GM19351 (cell line): ENCODE measurements around the gene CDA.
"Not testable (repeated sequence)": the region's sequence is repeated elsewhere in the genome, so short reads cannot be mapped to it uniquely, and the experiment has no call there.

Source experiments
- ATAC-seq: cut with Tn5 transposase; IDR thresholded peaks from one replicate; pipeline ENCODE4 v1.9.1; 2021; ENCODE audit warnings: mild to moderate bottlenecking, moderate library complexity; ENCODE audit not compliant: unreplicated experiment

Gene CDA

GRCh38 chr1:20586953-20587660 is 1.8 kb upstream of the CDA start:
- no peak for ATAC-seq

DNA sequence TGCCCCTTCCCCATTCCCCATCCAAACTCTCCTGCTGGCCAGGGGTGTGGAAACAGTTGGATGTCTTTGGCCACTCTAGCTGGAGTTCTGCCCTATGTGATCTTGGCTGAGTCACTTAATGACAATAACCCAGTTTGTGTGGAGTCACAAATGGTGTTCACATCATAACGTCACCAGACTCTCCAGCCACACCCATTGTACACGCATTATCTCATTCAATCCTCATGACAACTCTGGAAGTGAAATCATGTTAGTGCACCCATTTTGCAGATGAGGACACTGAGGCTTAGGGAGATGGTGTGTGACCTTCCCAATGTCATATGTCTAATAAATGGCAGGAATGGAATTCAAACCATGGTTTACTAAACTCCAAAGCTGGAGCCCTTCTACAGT is 1.2 kb upstream of the CDA start:
- no peak for ATAC-seq

GRCh38 chr1:20589331-20590278 is 708 bp downstream of the CDA start:
- no peak for ATAC-seq

DNA sequence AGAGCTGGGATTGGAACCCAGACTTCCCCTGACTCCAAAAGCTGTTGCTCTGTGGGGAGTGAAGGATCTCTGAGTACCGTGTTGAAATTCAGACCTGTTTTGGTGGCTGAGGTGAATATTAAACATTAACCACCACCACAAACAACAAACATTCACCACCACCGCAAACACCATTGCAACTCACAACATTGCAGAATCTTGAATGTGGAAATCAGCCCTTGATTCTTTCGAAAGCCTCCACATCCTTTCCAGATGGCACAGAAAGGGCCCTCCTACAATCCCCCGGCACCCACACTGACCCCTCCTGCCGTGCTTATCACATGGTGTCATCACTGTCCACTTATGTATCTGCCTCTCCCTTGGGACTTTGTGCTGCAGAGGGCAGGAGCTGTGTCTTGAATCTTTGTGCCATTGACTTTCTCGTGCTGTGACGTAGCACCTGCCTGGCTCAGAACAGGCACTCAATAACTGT is 1.4 kb downstream of the CDA start:
- ATAC-seq = no peak

DNA sequence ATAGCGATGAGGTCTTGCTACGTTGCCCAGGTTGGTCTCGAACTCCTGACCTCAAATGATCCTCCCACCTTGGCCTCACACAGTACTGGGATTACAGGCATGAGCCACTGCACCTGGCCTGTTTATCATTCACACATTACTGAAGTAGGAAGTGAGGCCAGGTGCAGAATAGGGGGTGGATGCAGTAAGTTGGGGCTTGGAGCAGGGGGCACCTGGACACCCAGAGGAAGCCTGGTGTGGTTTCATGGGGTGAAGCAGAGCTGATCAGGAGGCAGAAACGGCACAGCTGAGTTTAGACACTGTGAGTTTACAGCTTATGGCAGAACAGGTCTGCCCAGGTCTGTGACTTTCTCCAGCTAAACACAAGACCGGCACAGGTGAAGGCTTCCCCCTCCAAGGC is 4.9 kb downstream of the CDA start:
- ATAC-seq = no peak

DNA sequence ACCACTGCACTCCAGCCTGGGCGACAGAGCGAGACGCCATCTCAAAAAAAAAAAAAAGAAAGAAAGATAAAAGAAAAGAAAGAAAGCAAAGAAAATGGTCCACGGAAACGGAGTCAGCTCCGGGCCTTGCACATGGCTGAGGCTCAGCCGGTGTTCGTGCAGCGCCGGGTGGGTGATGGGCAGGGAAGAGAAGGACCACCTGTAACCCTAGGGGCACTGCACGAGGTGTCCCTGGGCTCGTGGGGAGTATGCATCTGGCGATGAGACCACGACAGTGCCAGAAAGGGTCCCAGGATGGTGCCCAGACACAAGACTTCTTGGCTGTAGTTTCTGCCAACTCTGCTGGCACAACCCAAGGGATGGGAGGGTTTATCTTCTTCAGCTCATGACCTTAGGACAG is 5.8 kb downstream of the CDA start:
- no peak for ATAC-seq

- no peak for ATAC-seq
These were observed 7.2 kb downstream of the CDA start for GRCh38 chr1:20596106-20596505.

DNA sequence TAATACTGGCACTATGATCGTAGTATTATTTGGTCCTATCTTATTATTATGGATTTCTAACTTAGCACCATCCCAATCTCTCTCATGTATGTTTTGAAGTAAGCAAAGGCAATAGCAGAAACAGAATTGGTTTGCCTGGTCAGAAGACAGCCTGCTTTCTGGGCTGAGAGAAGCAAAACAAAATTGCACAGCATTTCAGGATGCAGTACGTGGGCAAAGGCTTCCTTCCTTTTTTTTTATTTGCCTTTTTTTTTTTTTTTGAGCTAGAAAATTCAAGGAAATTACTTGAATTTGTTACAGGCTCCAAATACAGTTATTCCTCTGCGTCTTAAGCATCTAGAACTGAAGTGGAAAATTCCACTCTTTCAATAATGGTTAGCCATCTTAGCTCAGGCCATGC is 8.8 kb downstream of the CDA start:
- no peak for ATAC-seq

DNA sequence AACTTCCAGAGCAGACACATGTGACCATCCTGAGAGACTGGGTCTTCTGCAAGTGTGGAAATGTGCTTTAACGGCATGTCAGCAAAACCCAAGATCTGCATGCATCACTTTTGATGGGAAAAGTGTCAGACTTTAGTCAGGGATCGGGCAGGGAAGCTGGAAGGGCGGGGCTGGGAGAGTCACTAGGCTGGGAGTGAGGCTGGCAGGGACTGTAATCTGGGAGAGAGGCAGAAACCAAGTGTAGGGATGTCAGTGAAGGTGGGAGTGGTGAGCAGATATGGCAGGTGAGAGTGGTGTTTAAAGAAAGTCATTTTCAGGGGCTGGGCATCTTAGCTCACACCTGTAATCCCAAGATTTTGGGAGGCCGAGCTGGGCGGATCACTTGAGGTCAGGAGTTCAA is 11.3 kb downstream of the CDA start:
- no peak for ATAC-seq

DNA sequence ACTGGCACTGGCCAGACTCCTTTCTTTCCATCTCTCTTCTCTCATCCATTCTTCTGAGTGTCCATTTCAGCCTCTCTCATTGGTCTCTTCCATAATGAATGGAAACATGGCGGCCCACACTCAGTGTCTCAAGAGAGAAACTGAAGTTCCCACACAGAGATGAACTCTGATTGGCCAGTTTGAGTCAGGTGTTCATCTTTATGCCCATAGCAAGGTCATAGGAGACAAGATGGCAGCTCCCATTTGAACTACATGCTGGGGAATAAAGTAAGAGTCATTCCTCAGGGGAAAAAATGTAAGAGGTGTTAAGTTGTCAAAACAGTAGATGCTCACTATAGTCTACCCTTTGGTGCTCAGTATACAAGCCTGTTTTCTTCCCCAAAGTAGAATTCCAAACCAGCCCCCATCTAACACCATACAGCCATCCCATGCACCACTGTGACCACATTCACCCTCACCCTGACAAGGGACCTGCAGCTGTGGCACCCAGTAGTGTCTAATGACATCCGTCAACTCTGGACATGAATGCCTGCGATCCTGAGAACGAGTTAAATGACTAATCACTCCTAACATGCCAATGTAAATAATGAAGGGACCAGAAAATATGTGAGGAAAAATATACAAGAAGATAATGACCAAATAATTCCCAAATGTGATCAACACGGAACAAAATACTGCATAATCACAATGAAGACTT is 12.4 kb downstream of the CDA start:
- no peak for ATAC-seq

DNA sequence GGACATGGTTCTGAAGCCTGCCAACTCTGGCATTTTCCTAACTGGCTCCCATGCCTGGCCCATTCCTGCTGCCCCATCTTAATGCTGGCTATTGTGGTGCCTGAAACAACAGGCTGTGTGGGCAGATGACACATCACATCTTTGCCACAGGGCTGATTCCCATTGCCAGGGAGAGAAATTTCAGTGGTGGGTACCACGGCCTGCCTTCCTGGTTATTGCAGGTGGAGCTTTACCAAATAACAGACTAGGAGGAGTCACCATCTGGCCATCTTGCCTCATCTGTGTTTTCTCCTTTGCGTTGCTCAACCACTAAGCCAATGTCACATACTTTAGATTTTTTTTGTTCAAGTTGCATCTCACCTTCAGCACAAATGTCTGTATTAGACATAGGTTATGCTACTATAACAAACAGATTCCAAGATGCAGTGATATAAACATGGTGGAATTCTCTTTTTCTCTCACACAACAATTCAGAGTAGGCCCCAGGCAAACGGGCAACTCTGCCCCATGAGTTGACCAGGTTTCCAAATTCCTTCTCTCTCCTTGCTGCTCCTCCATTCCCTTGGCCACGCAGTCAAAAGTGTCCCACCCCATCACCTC is 14.1 kb downstream of the CDA start:
- ATAC-seq = no peak

DNA sequence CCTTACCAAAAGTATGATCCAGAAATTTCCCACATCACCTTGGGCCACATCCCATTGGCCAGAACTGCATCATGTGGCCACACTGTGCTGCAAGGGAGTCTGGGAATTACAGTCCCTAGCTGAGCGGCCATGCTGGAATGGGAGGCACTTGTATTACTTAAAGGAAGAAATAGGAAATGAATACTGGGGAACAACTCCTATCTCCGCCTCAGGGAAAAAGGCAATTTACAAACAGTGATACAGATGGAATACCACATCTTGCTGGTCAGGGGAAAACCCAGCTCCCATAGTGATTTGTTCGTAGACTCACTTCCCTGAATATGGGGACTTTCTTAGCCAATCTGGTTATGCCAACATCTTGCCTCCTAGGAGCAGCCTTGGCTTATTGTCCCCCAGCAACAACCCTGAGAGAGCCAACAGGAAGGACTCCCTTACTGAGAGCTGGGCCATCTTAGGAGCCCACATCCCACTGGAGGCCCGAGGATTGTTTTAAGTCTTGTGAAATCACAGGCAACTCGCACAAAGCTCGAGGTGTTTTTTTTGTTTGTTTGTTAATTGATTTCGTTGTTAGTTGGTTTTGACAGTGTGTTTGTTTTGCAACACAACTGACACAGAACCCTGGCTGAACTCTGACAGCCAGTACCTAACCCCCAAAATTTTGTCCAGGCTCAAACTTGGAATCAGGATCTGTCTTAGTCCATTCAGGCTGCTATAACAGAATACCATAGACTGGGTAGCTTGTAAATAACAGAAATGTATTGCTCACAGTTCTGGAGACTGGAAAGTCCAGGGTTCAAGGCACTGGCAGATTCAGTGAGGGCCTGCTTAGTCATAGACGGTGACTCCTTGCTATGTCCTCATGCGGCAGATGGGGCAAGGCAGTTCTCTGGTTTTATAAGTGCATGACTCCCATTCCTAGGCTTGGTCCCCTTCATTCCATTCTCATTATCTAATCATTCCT is 14.9 kb downstream of the CDA start:
- ATAC-seq = no peak

DNA sequence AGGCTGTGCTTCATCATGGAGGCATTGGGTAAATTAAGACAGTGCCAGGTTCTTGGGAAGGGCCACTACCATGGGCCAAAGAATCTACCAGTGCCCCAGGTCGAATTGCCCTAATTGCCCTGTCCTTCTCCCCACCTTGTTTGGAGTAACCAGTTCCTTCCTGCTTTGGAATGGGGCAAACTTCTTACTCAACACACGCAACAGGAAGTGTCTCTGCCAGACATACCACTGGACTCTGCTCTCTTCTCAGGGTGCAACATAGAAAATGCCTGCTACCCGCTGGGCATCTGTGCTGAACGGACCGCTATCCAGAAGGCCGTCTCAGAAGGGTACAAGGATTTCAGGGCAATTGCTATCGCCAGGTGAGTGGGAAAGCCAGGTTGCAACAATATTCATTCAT is 15.8 kb downstream of the CDA start:
- ATAC-seq = no peak

DNA sequence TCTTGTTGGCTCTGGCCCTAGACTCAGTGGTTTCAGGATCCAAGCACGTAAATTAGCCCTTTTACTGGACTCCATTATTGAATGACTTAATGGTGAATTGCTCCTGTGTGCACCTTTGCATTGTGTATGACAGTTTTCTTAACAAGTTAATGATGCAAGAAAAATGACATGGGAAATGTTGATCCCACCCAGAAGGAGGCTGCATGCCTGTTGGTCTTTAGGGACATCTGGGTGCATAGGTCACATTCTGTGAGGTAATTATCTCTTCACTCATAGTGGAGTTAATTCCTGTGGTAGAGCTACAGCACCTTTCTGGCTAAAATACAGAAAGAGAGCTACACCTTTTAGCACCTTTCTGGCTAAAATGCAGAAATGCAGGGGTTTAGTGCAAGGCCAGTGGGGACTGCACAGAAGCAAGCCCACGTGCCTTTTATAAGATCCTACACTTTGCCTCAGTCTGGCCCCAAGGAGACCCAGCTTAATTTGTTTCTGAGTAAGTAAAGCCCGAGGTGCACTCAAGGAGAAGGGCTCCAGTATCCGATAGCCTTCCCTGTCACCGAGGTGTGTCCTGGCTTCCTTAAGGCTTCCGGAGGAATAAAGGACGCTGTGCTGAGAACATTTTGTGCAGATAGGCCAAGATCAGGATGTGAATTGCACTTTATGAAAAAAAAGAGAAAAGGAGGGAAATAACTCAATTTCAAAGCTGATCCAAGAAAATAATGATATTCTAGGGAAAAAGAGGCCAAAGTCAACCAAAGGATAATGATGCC is 18.1 kb downstream of the CDA start:
- not testable (repeated sequence) for ATAC-seq

DNA sequence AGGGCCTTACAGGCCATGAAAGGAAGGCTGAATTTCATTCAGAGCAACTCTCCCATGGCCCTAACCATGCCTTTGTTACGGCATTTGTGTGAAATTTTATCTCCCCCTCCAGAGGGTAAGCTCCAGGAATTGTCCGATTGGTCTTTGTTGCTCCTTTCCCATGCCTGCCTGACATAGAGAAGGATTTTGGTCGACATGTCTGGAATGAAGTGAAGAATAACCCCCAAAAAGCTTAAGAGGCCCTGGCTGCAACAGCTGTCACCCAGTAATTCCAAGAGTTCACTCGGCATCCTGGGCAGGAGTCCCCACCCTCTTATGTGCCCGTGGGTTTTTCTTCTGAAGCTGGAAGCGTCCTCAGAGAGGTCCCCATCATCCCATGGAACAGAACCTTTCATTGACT is 20.6 kb downstream of the CDA start:
- ATAC-seq = no peak

- no peak for ATAC-seq
These were observed 22.1 kb downstream of the CDA start for GRCh38 chr1:20610970-20611369.

- no peak for ATAC-seq
These were observed 22.8 kb downstream of the CDA start for GRCh38 chr1:20611652-20612051.

DNA sequence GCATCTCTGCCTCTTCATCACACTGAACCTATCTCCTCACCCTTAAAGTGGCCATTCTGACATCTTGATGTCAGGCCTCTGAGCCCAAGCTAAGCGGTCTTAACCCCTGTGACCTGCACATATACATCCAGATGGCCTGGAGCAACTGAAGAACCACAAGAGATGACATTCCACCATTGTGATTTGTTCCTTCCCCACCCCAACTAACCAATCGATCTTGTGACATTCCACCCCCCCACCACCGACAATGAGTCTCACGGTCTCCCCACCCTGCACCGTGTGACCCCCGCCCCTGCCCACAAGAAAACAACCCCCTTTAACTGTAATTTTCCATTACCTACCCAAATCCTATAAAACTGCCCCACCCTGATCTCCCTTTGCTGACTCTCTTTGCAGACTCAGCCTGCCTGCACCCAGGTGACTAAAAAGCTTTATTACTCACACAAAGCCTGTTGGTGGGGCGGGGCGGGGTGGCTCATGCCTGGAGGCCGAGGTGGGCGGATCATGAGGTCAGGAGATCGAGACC is 23.4 kb downstream of the CDA start:
- no peak for ATAC-seq

DNA sequence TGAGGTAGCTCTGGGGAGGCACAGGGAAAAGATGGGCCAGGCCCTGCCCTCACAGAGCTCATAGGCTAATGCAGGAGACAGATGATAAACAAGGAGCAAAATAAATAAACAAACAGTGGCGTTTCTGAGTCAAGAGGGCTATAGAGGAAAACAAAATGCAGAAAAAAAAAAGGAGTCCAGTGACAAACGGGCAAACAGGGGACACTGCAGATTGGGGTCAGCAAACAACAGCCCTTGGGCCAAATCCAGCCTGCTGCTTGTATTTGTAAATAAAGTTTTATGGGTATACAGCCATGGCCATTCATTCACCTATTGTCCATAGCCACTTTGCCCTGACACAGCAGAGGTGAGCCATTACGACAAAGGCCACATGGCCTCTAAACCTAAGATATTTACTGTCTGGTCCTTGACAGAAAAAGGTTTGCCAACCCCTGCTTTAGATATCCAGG is 25.3 kb downstream of the CDA start:
- no peak for ATAC-seq
